NAMALWA (cell line): ENCODE measurements around the gene IL19.

Source experiments
- DNase-seq: peaks from one replicate; pipeline ENCODE4 v3.0.0-alpha.2; 2015; ENCODE audit warnings: low spot score

Gene IL19, protein sequence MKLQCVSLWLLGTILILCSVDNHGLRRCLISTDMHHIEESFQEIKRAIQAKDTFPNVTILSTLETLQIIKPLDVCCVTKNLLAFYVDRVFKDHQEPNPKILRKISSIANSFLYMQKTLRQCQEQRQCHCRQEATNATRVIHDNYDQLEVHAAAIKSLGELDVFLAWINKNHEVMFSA

DNA sequence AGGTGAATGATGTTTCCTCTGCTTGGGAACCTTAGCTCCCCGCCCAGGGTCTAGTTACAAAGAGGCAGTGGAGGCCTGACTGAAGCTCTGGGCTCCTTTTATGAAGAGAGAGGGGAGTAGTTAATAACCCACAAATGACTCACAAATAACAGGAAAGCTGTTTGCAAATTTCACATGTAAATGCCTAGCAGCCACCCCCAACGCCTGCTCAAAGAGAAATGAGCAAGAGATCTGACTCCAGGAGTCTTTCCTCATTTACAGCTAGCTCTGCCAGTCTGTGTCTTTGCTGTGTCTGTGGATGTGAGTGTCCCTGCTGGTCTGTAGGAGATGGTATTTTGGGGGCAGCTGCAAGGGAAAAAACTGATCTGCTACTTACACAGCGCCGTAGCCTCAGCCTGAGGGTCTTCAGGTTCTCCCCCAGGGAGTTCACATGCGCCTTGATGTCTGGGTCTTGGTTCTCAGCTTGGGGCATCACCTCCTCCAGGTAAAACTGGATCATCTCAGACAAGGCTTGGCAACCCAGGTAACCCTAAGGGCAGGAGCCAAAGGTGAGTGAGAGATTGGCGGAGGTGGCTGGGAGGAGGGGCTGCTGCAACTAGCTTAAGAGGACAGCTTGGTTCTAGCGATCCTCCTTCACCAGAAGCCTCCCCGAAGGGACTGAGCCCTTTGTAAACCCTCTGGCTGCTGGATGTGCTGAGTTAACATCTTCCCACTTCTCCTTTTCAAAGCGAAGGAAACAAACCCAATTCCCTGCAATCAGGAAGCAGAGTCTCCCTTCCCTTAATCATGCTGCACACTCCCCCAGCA lies at the start of gene IL19:
IL19 (plus strand) TSS at position 243 of the 807 bp plus-strand sequence. CDS start 65,890 bp downstream, outside the sequence.
- no peak for DNase-seq

DNA sequence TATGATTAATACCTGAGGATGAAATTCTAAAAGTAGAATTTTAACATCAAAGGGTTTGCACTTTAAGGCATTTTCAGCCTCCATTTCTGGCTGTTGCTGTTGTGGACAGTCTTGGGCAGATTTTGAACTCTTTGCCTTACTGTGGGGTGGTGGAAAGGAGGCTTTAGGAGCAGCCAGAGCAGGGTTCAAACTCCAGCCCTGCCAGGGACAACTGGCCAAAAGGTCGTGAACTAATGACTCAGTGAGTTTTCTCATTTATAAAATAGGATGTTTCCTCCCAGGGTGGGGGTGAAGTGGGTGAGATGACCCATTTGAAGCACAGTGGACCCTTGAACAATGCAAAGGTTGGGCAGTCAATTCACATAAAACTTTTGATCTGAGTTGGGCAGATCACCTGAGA lies 49.1 kb upstream of the IL19 start:
- no peak for DNase-seq

DNA sequence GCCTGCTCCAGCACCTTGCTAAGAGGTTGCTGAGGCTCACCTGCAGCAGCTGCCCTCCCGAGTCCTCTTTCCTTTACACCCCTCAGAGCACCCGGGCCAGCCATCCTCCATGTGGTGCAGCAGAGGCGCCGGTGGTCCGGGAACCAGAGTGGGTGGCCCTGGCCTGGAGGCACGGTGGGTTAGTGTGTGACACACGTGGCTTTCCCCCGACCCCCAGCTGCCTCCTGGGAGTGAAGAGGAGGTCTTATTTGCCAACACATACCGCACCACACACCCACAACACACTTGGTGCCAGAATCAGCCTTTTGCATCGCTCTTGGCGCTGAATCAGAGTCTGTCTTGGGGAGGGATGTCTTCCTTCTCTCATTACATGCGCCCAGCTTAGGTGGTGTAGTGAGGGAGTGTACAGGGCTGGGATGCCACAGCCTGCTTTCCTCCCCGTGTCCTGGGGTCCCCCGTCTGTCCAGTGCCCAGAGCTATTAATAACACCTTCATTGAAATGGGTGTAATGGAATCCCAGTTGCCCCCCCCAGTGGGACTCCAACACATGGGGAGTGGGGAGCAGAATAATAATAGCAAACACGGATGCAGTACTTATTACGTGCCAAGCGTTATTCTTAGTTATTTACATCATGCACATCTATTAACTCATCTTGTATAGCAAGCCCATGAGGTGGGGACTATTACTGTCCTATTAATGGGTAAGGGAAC lies 47.7 kb upstream of the IL19 start:
- DNase-seq: no peak

DNA sequence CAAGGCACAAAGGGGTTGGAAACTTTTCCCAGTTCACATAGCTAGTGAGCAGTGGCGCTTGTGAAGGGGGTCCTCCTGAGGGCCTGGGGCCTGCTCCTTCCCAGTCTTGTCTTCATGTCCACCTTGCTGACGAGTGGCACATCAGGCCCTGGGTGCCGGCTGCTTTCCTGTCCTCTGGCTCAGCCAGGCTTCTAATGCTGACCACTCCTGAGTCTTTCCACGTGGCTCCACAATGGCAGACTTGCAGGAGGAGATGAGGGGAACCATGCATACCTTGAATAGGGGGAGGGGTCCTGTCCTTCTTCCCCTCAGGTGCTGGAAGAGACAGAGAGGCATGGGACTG lies 47.1 kb upstream of the IL19 start:
- no peak for DNase-seq

DNA sequence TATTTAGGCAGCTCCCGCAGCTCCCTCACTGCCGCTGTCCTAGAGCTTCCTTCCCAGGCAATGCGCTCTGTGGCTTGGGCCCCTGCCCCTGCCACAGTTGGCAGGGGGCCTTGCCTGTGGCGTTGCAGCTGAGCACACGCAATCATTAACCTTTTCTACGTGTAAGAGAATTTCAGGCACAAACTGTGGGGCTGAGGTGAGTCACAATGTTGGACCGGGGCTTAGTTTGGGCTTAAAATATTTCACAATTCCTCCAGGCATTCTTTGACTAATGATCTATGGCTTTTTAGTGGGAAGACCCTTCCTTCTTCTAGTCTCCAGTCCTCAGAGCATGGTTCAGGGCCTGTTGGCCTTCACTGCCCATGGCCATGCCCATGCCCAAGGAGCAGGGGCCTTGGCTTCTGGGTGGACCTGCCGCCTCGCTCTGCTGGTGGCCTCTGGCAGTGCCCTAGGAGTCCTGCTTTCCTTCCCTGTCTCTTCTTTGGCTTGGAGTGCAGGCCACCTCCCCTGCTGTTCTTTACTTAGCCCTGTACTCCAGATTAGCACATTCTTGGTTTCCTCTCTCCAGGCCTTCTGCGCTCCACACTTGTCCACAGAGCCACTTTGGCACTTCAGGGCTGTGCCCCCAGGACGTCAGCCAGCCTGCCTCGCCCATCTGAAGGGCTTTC lies 46.6 kb upstream of the IL19 start:
- no peak for DNase-seq

DNA sequence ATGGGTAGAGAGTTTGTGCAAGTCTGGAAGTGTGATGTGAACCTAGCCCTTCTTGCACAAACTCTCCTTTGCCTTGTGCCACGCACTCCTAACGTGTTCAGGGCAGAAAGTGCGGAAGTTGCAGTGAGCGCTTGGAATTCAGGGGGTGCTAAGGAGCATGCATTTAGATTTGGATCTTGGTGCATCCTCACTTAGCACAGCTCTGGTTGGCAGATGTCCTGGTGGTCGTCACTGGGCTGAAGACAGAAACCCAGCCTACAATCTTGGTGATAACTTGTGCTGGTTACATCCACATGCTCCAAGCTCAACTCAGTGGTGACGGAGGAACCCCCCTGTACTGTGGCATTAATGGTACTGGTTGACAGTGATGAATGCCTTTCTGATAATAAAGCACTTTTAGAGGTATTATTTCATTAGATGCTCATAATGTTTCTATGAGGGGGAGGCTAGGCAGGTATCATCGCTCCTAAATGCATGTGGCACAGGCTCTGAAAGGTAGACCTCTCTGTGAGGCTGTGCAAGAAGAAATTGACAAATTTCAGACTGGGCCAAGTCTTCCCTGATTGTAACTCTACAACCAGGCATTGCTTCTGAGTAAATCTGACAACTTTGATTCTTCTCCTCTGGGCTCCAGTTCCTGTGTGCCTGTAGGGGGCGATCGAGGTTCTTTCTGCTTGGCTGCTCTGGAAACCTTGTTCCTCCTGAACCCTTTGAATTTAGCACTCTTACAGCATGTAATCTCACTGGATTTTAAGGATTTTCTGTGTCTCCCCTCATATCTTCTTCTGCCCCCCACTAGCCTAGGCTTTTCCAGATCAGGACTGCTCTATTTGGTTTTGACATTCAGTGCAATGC lies 45.2 kb upstream of the IL19 start:
- peak; percentile 70 for DNase-seq

DNA sequence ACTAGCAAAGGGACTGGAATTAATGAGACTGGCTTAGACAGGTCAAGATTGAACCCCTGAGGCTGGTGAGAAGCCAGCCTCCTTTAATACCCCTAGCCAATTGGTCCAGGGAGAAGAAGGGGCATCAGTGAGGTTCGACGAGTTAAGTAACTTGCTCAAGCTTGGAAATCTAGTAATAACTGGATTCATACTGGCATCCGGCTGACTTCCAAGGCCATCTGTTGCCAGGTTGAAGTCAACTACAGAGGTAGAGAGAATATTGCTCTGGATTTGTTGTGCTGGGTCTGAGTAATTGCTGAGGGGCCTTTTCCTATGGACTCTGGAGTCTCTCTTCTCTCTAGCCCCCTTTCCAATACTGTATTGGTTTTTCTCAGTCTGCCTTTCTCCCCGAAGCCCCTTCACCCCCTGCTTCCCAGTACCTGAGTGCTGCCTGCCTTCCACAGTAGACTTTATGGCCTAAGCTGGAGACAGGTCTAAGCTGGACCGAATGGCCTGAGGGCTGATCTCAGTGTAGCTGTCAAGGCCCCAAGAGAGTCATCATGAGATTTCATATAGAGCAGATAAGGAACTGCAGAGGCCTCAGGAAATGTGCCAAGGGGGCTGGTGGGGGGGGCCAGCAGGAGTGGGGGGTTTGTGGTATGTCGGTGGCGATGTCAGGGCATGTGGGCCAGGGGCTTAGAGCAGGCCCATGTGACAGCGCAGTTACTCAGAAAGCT lies 42.4 kb upstream of the IL19 start:
- no peak for DNase-seq

DNA sequence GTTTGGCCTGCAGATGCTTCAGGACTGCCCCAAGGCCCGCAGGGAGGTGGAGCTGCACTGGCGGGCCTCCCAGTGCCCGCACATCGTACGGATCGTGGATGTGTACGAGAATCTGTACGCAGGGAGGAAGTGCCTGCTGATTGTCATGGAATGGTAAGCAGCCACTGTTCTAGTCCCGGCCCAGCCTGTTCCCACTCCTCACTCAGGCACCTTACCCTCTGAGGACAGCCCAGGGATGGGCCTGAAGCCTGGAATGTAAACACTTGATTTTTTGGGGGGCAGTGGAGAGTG lies 41.9 kb upstream of the IL19 start:
- DNase-seq: no peak

DNA sequence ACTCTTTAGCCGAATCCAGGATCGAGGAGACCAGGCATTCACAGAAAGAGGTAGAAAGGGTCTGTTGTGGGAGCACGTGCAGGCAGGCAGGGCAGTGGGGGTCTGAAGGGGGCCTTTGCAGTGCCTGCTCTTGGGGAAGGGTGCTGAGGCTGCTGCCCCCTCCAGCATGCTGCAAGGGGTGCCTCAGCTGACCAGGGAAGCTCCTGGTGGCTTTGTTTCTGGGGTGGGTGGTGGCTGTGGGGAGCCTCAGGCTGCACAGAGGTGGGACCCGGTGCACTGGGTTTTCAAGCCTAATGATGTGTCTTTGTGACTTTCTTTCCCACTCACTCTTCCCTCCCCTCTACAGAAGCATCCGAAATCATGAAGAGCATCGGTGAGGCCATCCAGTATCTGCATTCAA lies 41.5 kb upstream of the IL19 start:
- no peak for DNase-seq

DNA sequence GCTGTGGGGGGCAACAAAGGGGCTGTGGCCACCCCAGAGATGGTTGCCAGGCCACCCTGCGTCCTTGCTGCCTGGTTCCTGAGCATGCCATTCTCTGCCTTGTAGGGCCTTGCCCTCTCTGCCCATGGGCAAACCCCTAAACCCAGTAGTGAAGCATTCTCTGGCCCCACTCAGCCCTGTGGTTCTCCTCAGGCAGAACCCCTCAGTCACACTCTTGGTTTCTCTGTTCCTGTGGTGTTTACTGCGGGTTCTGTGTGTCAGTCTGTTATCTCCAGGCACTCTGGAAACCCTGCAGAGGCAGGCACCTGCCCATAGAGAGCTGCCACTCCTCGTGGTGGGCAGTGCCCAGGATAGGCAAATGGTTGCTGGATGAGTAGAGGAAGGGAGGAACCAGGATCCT lies 41.1 kb upstream of the IL19 start:
- no peak for DNase-seq

DNA sequence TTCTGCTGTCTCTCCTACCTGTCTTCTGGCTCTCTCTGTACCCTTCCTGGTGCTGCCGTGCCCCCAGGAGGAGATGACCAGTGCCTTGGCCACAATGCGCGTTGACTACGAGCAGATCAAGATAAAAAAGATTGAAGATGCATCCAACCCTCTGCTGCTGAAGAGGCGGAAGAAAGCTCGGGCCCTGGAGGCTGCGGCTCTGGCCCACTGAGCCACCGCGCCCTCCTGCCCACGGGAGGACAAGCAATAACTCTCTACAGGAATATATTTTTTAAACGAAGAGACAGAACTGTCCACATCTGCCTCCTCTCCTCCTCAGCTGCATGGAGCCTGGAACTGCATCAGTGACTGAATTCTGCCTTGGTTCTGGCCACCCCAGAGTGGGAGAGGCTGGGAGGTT lies 38.1 kb upstream of the IL19 start:
- no peak for DNase-seq

DNA sequence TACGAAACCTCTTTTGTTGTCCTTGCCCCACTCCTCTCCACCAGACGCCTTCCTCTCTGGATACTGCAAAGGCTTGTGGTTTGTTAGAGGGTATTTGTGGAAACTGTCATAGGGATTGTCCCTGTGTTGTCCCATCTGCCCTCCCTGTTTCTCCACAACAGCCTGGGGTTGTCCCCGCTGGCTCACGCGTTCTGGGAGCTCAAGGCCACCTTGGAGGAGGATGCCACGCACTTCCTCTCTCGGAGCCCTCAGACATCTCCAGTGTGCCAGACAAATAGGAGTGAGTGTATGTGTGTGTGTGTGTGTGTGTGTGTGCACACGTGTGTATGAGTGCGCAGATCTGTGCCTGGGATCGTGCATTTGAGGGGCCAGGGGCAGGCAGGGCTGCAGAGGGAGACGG lies 37.6 kb upstream of the IL19 start:
- DNase-seq: no peak

DNA sequence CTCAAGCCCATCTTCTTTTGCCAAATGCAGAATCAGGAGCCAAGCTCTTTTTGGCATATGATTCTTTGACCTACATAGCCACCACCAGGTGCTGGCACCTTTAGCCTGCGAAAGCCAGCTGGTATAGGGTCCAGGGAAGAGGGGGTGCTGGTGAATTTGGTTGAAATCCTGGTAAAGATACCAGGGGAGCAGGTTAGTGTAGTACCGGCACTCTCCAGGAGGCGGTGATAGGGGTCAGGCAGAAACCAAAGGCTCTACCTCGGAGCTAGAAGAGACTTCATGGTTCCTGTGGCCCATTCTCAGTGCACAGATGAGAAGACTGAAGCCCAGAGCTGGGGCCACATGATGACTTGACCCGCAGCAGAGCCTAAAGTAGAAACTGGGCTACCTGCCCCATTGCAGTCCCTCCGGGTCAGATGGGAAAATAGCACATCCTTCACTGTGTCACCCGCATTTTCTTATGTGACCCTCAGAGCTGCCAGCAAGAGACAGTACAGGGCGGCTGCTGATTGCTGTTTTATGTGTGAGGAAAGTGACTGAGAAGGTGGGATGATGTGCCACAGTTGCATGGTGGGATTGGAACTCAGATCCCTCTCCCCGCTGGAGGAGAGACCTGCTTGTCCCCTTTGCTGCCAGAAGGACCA lies 36.0 kb upstream of the IL19 start:
- peak; percentile 71 for DNase-seq

DNA sequence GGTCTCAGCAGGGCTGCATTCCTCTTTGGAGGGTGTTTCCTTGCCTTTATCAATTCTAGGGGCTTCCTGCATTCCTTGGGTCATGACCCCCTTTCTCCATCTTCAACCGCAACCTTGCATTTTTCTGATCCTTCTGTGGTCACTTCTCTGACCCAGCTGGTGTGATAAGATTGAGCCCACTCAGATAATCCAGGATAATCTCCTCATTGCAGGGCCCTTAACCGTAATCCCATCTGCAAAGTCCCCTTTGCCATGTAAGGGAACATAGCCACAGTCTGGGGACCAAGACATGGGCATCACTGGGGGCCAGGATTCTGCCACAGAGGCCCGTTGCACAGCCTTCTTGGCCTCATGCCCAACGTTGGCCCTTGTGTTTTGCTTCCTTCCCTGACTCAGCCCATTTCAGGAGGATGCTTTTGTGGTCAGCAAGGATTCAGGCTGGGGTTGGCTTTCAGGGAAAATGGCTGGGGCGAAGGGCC lies 35.0 kb upstream of the IL19 start:
- no peak for DNase-seq

DNA sequence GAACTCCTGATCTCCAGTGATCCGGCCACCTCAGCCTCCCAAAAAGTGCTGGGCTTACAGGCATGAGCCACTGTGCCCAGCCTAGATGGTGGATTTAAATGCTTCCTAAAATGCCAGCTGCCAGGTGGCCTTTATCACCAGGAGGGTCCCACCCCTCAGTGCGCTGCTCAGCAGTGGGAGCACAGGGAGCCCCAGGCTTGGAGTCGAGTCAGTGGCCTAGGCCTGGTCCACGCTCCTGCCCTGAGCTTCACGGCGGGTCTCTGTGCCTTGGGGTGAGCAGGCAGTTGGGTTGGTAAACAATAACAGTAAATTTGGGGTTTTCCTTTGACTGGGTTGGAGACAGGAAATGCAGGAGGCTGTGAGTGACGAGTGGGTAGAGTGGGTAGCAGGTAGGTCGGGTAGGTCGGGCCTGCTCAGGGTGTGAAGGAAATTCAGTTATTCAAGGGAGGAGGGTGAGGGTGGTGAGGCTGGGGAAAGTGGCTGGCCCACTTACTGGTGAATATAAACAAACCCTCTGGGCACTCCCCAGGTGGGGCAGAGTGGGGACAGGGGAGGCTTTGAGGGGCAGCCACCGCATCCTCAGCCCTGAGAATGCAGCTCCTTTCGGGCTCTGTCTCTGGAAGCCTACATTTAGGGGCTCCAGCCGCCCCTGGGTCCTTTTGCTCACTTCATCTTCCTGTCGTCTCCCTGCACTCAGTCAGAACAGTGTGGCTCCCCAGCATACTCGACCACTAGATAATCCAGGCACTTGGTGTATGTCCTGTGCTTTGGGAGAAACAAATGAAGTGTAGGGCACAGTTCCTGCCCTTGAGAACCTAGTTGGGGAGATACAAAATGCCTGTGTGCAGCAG lies 33.5 kb upstream of the IL19 start:
- no peak for DNase-seq

DNA sequence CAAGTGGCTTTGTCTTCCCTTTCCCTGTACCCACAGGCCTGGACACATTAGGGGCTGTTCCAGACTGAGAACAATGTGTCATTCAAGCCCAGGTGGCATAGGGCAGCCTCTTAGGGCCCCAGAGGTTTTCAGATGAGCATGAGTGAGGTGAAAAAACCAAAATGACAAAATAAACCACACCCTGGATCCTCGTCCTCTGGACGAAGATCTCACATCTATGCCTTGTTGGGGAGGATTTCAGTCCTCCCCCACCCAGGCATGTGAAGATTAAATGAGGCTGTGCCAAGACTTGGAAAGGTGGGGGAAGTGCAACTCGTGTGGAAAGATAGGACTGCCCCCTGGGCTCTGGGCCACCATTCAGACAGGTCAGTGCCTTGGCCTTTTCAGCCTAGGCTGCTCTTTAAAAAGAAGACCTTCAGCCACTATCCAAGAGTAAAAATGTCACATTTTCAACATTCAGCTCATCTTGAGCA lies 32.8 kb upstream of the IL19 start:
- no peak for DNase-seq

DNA sequence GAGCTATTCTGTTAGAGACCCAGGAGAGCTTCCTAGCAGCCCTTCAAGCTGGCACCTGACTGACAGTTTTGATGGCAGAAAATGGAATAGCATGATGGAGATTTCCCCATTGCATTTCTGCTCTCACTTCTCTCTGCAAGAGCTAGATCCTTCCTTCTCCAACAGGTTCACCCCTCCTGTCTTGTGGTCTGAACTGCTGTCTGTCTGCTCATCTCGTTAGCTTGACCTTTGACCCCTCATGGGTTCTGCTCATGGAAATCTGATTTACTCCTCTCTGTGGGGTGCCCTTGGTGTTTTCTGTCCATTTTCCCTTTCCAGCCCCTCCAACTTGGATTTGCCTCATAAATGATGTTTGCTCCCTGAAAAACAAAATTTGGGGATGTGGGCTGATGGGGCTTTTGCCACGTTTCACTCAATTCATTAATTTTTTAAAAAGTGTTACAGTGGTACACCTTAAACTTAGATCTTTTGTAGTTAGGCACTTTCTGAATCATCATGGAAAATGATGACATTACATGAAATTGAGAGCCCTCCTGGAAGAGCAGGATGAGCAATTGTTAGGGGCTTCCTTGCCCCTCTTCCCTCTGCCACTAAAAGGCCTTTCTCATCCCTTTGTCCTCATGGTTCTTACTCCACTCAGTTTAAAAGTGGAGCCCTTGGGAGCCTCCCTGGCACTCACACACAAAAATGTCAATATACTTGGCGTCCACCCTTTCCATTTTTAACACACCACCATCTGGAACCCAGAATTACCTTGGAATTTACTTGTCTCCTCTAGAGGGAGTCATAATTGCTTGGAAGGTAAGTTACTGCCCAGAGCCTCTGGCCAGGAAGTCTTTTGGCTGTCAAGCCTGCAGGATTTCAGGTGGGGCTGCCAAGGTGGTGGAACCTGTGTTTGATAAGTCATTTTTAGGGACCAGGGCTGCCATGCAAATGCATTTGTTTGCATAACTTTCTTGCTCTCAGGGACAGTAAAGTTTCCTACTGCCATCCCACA lies 31.9 kb upstream of the IL19 start:
- DNase-seq: peak; percentile 24

DNA sequence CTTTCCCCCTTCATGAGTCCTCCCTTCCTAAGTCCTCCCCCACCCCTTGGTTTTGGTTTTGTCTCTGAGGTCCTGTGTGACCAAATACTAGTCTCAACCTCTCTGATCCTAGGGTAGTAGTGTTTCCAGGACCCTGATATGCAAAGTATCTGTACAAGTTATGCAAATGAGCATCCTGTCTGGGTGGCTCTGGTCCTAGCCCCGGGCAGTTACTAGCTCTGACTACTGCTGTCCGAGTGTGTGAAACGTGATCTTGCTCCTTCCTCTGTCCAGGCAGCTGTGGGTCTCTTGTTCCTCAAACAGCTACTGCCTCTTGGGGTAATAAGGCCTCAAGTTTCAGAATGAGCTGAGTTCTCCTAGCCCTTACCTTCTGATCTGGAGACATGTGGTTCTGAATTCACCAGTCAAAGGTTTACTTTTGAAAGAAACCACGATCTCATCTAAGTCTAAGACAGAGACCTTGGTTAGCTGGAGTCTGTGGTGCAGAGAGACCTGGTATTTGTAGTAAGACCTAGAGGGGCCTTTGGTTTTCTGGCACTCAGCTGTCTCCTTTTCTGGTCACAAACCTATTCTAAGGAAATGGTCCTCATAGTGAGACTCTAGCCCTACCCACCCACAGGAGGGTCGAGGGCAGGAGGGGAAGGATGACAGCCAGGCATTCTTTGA lies 31.0 kb upstream of the IL19 start:
- peak; percentile 69 for DNase-seq
